H1 (cell line): ENCODE measurements around the gene CCL5. TPM values are rescaled to one million over a fixed set of nuclear protein-coding genes. Genes with fewer than 3 reads are reported as not detected.

ENCODE experiments used
- CTCF ChIA-PET: fragments of 300-600 bp; sonication (Branson Sonifier 250); formaldehyde crosslinking; loops from one replicate; lab custom pipeline; 2021; ENCODE audit not compliant: partially characterized antibody; lab: Charles Lee
- POLR2A ChIA-PET: fragments of 300-600 bp; sonication (Branson Sonifier 250); formaldehyde crosslinking; loops from one replicate; lab custom pipeline; 2021; ENCODE audit warnings: inconsistent platforms; ENCODE audit not compliant: partially characterized antibody; lab: Charles Lee
- DNase-seq, 2 experiments: peaks; one replicate each; pipeline versions ENCODE4 v3.0.0 to v3.0.0-alpha.2; 2010 to 2022; ENCODE audit warnings: low spot score in 2 of 2, low read depth in 1 of 2, mixed read lengths in 1 of 2
- FAIRE-seq: peaks from 2 replicates; lab custom pipeline; 2011; peaks lifted over from hg19 to GRCh38; lab: Jason Lieb, UNC
- H2AFZ ChIP-seq: 2 replicates; pipeline ENCODE4 v1.8.1; 2012; ENCODE audit warnings: low read length, inconsistent platforms
- H2AK5ac ChIP-seq: 2 replicates; pipeline ENCODE4 v1.6.1; 2013; ENCODE audit warnings: low read depth, low read length
- H2BK120ac ChIP-seq: replicated peaks from 2 replicates; pipeline ENCODE3; 2013; ENCODE audit warnings: low read depth, low read length, inconsistent platforms
- H2BK12ac ChIP-seq: 2 replicates; pipeline ENCODE4 v1.6.1; 2013; ENCODE audit warnings: low read depth, low read length
- H2BK15ac ChIP-seq: 2 replicates; pipeline ENCODE4 v1.6.1; 2013; ENCODE audit warnings: low read length
- H2BK20ac ChIP-seq: 2 replicates; pipeline ENCODE4 v1.6.1; 2013; ENCODE audit warnings: low read length
- H2BK5ac ChIP-seq: 2 replicates; pipeline ENCODE4 v1.6.1; 2013; ENCODE audit warnings: low read depth, low read length
- H3K14ac ChIP-seq: 2 replicates; pipeline ENCODE4 v1.6.1; 2013; ENCODE audit warnings: inconsistent platforms; ENCODE audit not compliant: insufficient read length
- H3K18ac ChIP-seq: 2 replicates; pipeline ENCODE4 v1.6.1; 2013; ENCODE audit warnings: low read length; ENCODE audit errors: extremely low read depth
- H3K23ac ChIP-seq: 2 replicates; pipeline ENCODE4 v1.6.1; 2013; ENCODE audit warnings: inconsistent platforms; ENCODE audit not compliant: insufficient read length
- H3K23me2 ChIP-seq: 2 replicates; pipeline ENCODE4 v1.6.1; 2013; ENCODE audit warnings: low read depth, low read length
- H3K27ac ChIP-seq: 2 replicates; pipeline ENCODE4 v1.6.1; 2011; ENCODE audit warnings: low read depth, low read length, inconsistent platforms
- H3K27me3 ChIP-seq, 4 experiments: replicated peaks in 1 of 4; 1 replicate in 1 of 4; 2 replicates in 3 of 4; pipeline versions ENCODE4 v1.6.1 to v1.8.1; 2011 to 2013; ENCODE audit warnings: low read length in 3 of 4, mild to moderate bottlenecking in 3 of 4, inconsistent platforms in 2 of 4, mixed read lengths in 2 of 4, moderate library complexity in 1 of 4; ENCODE audit not compliant: control insufficient read depth in 3 of 4, insufficient read depth in 3 of 4; ENCODE audit errors: extremely low read depth in 1 of 4
- H3K36me3 ChIP-seq, 4 experiments: 2 replicates each; pipeline versions ENCODE4 v1.6.1 to v1.8.1; 2011 to 2013; ENCODE audit warnings: mild to moderate bottlenecking in 4 of 4, low read length in 3 of 4, moderate library complexity in 2 of 4, control low read depth in 1 of 4, inconsistent platforms in 1 of 4; ENCODE audit not compliant: insufficient read depth in 4 of 4, control insufficient read depth in 2 of 4
- H3K4ac ChIP-seq: replicated peaks from 2 replicates; pipeline ENCODE3; 2013; ENCODE audit warnings: low read length, low read depth, mixed read lengths, inconsistent platforms; ENCODE audit not compliant: insufficient read length
- H3K4me1 ChIP-seq, 4 experiments: replicated peaks in 1 of 4; 1 replicate in 1 of 4; 2 replicates in 3 of 4; pipeline versions ENCODE4 v1.6.1 to v1.8.1; 2011 to 2013; ENCODE audit warnings: low read length in 3 of 4, inconsistent platforms in 2 of 4, mixed read lengths in 1 of 4; ENCODE audit not compliant: insufficient read depth in 4 of 4, control insufficient read depth in 3 of 4
- H3K4me2 ChIP-seq, 2 experiments: 2 replicates each; pipeline versions ENCODE4 v1.6.1 to v1.8.1; 2011 to 2013; ENCODE audit warnings: low read depth in 2 of 2, low read length in 2 of 2, control low read depth in 1 of 2, inconsistent platforms in 1 of 2, mild to moderate bottlenecking in 1 of 2; ENCODE audit not compliant: insufficient read depth in 1 of 2
- H3K4me3 ChIP-seq, 4 experiments: fragments of 200-600, 300-600 bp in 1 of 4; sonication (generic), shearing (Covaris generic), sonication (Bioruptor Twin) in 1 of 4; 2 replicates each; pipeline versions ENCODE4 v1.5.1 to v1.8.1; 2011 to 2016; ENCODE audit warnings: low read length in 4 of 4, low read depth in 3 of 4, control low read depth in 2 of 4, inconsistent platforms in 2 of 4, mild to moderate bottlenecking in 2 of 4, mixed read lengths in 1 of 4, moderate library complexity in 1 of 4; ENCODE audit not compliant: insufficient read depth in 2 of 4; ENCODE audit errors: extremely low read depth in 1 of 4
- H3K56ac ChIP-seq: replicated peaks from 2 replicates; pipeline ENCODE3; 2013; ENCODE audit warnings: low read depth, mild to moderate bottlenecking, mixed read lengths, low read length, inconsistent platforms; ENCODE audit not compliant: insufficient read length
- H3K79me1 ChIP-seq: 2 replicates; pipeline ENCODE4 v1.6.1; 2013; ENCODE audit warnings: low read depth, low read length, control low read depth
- H3K79me2 ChIP-seq, 2 experiments: 2 replicates each; pipeline versions ENCODE4 v1.6.1 to v1.8.1; 2012 to 2013; ENCODE audit warnings: low read length in 2 of 2, mild to moderate bottlenecking in 2 of 2, inconsistent platforms in 1 of 2; ENCODE audit not compliant: insufficient read depth in 2 of 2, control insufficient read depth in 1 of 2
- H3K9ac ChIP-seq, 4 experiments: replicated peaks in 1 of 4; 1 replicate in 1 of 4; 2 replicates in 3 of 4; pipeline versions ENCODE4 v1.6.1 to v1.8.1; 2011 to 2013; ENCODE audit warnings: low read depth in 3 of 4, low read length in 3 of 4, control low read depth in 2 of 4, mild to moderate bottlenecking in 2 of 4, moderate library complexity in 2 of 4, inconsistent platforms in 1 of 4; ENCODE audit errors: extremely low read depth in 1 of 4
- H3K9me3 ChIP-seq, 2 experiments: 2 replicates each; pipeline versions ENCODE4 v1.6.1 to v1.8.1; 2012 to 2013; ENCODE audit warnings: mild to moderate bottlenecking in 2 of 2, moderate library complexity in 2 of 2, control low read depth in 1 of 2, inconsistent platforms in 1 of 2, low read depth in 1 of 2, low read length in 1 of 2, mixed read lengths in 1 of 2; ENCODE audit not compliant: insufficient read depth in 2 of 2
- H4K20me1 ChIP-seq, 2 experiments: replicated peaks in 1 of 2; 2 replicates each; pipeline versions ENCODE3 to v1.8.1; 2011 to 2013; ENCODE audit warnings: inconsistent platforms in 2 of 2, low read length in 2 of 2, mild to moderate bottlenecking in 1 of 2; ENCODE audit not compliant: insufficient read depth in 2 of 2, control insufficient read depth in 1 of 2
- H4K5ac ChIP-seq: 2 replicates; pipeline ENCODE4 v1.6.1; 2013; ENCODE audit warnings: low read length, low read depth, mixed read lengths, inconsistent platforms; ENCODE audit not compliant: insufficient read length
- H4K8ac ChIP-seq: 2 replicates; pipeline ENCODE4 v1.8.0; 2013; ENCODE audit warnings: mild to moderate bottlenecking, moderate library complexity, low read length, inconsistent platforms; ENCODE audit not compliant: insufficient read depth; ENCODE audit errors: extremely low read depth
- H4K91ac ChIP-seq: replicated peaks from 2 replicates; pipeline ENCODE3; 2013; ENCODE audit warnings: low read length, mixed read lengths, inconsistent platforms; ENCODE audit not compliant: insufficient read length
- BCL11A ChIP-seq, 2 experiments: IDR thresholded peaks; one replicate each; pipeline ENCODE4 v1.6.1; 2011; ENCODE audit warnings: low read depth in 2 of 2, low read length in 2 of 2, mild to moderate bottlenecking in 2 of 2
- BRCA1 ChIP-seq: IDR thresholded peaks from 2 replicates; pipeline ENCODE4 v1.6.1; 2012; ENCODE audit warnings: low read depth, low read length, improper control_type of control experiment
- FOSL1 ChIP-seq: IDR thresholded peaks from 2 replicates; pipeline ENCODE4 v1.6.1; 2011; ENCODE audit warnings: mild to moderate bottlenecking, low read depth, low read length, moderate library complexity; ENCODE audit not compliant: insufficient read depth
- HDAC2 ChIP-seq, 2 experiments: fragments of 300-600 bp in 1 of 2; sonication (generic) in 1 of 2; IDR thresholded peaks; 2 replicates each; pipeline ENCODE4 v1.6.1; 2011 to 2012; ENCODE audit warnings: low read depth in 2 of 2, low read length in 2 of 2, mild to moderate bottlenecking in 2 of 2, moderate library complexity in 2 of 2, borderline replicate concordance in 1 of 2, inconsistent platforms in 1 of 2
- MAFK ChIP-seq: IDR thresholded peaks from 2 replicates; pipeline ENCODE4 v1.6.1; 2012; ENCODE audit warnings: low read depth, mild to moderate bottlenecking, improper control_type of control experiment, low read length
- NRF1 ChIP-seq: IDR thresholded peaks from 2 replicates; pipeline ENCODE4 v1.6.1; 2011; ENCODE audit warnings: mild to moderate bottlenecking, low read depth, low read length, improper control_type of control experiment
- PHF8 ChIP-seq: fragments of 200-600 bp; sonication (generic); conservative IDR thresholded peaks from 2 replicates; pipeline ENCODE4 v1.7.1; 2012; ENCODE audit warnings: low read depth, mild to moderate bottlenecking, inconsistent platforms, low read length, moderate library complexity
- POU5F1 ChIP-seq: IDR thresholded peaks from 2 replicates; pipeline ENCODE4 v1.6.1; 2011; ENCODE audit warnings: low read depth, mild to moderate bottlenecking, low read length, moderate library complexity
- SP1 ChIP-seq: IDR thresholded peaks from 2 replicates; pipeline ENCODE4 v1.6.1; 2011; ENCODE audit warnings: low read depth, low read length
- TCF12 ChIP-seq: IDR thresholded peaks from 2 replicates; pipeline ENCODE4 v1.6.1; 2011; ENCODE audit warnings: low read depth, mild to moderate bottlenecking, low read length
- WGBS, 2 experiments: shearing (Covaris generic) in 1 of 2; methylation state at CpG; one replicate each; pipeline versions ENCODE4 v1.1.6 to v1.1.7; 2013 to 2015; ENCODE audit warnings: low lambda C conversion rate in 2 of 2, mixed read lengths in 2 of 2, inconsistent platforms in 1 of 2, low coverage in 1 of 2, missing lambda C conversion rate in 1 of 2; ENCODE audit not compliant: insufficient replicate concordance in 2 of 2, insufficient coverage in 1 of 2, insufficient read length in 1 of 2; ENCODE audit errors: extremely low coverage in 1 of 2, missing lambda C conversion rate in 1 of 2; 5-methylcytosine and 5-hydroxymethylcytosine counted together
- polyA plus RNA-seq, 7 experiments: library from polyadenylated mRNA; depleted of rRNA in 3 of 7; stranded (reverse) in 5 of 7; unstranded in 2 of 7; fragments of >200 nt in 5 of 7; fragments of 200-250 nt in 2 of 7; gene quantifications; 1 replicate in 5 of 7; 2 replicates in 1 of 7; 4 replicates in 1 of 7; pipeline versions ENCODE4 v1.2.1 to v1.2.3, GENCODE V29; 2011 to 2013; ENCODE audit warnings: missing spikeins in 2 of 7, mixed read lengths in 2 of 7
- total RNA-seq: library from RNA; stranded (reverse); fragmentation: NEBNext Ultra II Directional; extraction: Animal tissue kit (Norgen Biotek cat#: 25700); gene quantifications from 2 replicates; pipeline ENCODE4 v1.2.1, GENCODE V29; 2021
- TF ChIP-seq, protein P1 (sequence below): IDR thresholded peaks from 2 replicates; pipeline ENCODE4 v1.6.1; 2012; ENCODE audit warnings: inconsistent platforms
- TF ChIP-seq, protein P2 (sequence below): IDR thresholded peaks from 2 replicates; pipeline ENCODE4 v1.6.1; 2011; ENCODE audit warnings: low read length, improper control_type of control experiment

CCL5 gene
- total and polyA plus RNA-seq, 2 of the 8 experiments (the other 6 are each of a cell fraction or from before 2014, with no cell fraction given) = not detected

DNA sequence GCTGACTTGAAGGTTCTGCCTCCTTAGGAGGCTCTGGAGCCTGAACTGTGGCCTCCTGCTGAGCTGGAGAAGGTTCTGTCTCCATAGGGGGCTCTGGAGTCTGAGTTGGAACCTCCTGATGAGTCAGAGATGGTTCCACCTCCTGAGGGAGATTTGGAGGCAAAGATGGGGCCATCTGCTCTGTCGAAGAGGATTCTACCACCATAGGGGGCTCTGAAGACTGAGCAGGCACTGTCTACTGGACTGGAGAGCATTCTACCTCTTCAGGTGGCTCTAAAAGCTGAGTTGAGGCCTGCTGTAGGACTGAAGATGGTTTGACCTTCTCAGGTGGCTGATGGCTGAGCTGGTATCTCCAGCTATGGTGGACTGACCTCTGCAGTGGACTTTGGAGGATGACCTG, 34.2 kb upstream of the CCL5 start:
- Histone ChIP-seq H3K4me2 (no peak overlapping the region), H2BK5ac (no peak overlapping the region), H4K20me1 (no peaks in the 10 kb centered on the region), H2BK12ac (no peak overlapping the region), H3K14ac (no peak overlapping the region), H2BK120ac (no peak overlapping the region), H3K27me3 (no peaks in the 10 kb centered on the region), H3K36me3 (no peaks in the 10 kb centered on the region; a peak in 1 of 8 replicates), H3K18ac (no peak overlapping the region), H4K5ac (no peak overlapping the region), H2BK20ac (no peak overlapping the region), H3K9ac (no peak overlapping the region), H4K8ac (no peak overlapping the region), H4K91ac (no peak overlapping the region), H3K79me2 (no peaks in the 10 kb centered on the region; a peak in 1 of 4 replicates), H2AFZ (no peak overlapping the region), H3K4ac (no peak overlapping the region), H3K23ac (no peak overlapping the region), H3K56ac (no peak overlapping the region), H3K79me1 (no peaks in the 10 kb centered on the region), H3K27ac (no peak overlapping the region), H3K9me3 (peaks cover 28 to 33% of the 10 kb centered on the region in 2 experiments), H2BK15ac (no peak overlapping the region), H3K4me3 (no peak overlapping the region), H3K23me2 (no peaks in the 10 kb centered on the region), H2AK5ac (no peak overlapping the region), H3K4me1 (no peaks in the 10 kb centered on the region)
- ChIA-PET POLR2A (no interaction called here), CTCF (interaction anchor here (0.5 to 1.3 kb wide), 5 partner anchors 10 to 215 kb away, joined by 3 to 5 read pairs (median 3); no protein-coding TSS in a partner anchor)
- WGBS, 2 experiments = 100% methylated on average over 1 of the region's 1 CpG; no CpG with 5 or more reads in 1 of the 2 experiments
- FAIRE-seq (no peak), DNase-seq (no peak)
- TF ChIP-seq TCF12 (no peak), PHF8 (no peak), FOSL1 (no peak), NRF1 (no peak), HDAC2 (IDR thresholded peaks at IDR 0.05; ENCODE audit: borderline replicate concordance in 1 of 2, low read depth in 2 of 2, low read length in 2 of 2) (no peak), MAFK (no peak), BCL11A (IDR thresholded peaks at IDR 0.05; ENCODE audit: low read depth in 2 of 2, low read length in 2 of 2) (no peak), SP1 (no peak), POU5F1 (no peak), BRCA1 (no peak)
- TF ChIP-seq, protein P1, sequence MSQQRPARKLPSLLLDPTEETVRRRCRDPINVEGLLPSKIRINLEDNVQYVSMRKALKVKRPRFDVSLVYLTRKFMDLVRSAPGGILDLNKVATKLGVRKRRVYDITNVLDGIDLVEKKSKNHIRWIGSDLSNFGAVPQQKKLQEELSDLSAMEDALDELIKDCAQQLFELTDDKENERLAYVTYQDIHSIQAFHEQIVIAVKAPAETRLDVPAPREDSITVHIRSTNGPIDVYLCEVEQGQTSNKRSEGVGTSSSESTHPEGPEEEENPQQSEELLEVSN = no peak
- TF ChIP-seq, protein P2, sequence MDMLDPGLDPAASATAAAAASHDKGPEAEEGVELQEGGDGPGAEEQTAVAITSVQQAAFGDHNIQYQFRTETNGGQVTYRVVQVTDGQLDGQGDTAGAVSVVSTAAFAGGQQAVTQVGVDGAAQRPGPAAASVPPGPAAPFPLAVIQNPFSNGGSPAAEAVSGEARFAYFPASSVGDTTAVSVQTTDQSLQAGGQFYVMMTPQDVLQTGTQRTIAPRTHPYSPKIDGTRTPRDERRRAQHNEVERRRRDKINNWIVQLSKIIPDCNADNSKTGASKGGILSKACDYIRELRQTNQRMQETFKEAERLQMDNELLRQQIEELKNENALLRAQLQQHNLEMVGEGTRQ = no peak
